ENCODE measurements around the gene CACNA2D1.

- no peak for TF ChIP-seq CTCF (IDR thresholded peaks at IDR 0.05 in 2 of 3, conservative IDR thresholded peaks at IDR 0.05 in 1 of 3; ENCODE audit: borderline replicate concordance in 1 of 3, insufficient read depth in 1 of 3, low read depth in 2 of 3, low read length in 2 of 3)
- no peak for TF ChIP-seq ZFX (IDR thresholded peaks at IDR 0.05)
- no peak for TF ChIP-seq POLR2A (IDR thresholded peaks at IDR 0.05; ENCODE audit: borderline replicate concordance, extremely low read depth, insufficient read depth, insufficient read length)
- TF ChIP-seq POLR2AphosphoS5 (IDR thresholded peaks at IDR 0.05; ENCODE audit: low read depth, low read length), result no peak
- no peak for TF ChIP-seq EZH2 (IDR thresholded peaks at IDR 0.05)
- TF ChIP-seq CEBPB (IDR thresholded peaks at IDR 0.05; ENCODE audit: low read depth), result no peak
- TF ChIP-seq RAD21 (IDR thresholded peaks at IDR 0.05; ENCODE audit: low read depth), result no peak
- TF ChIP-seq ZBTB33 (IDR thresholded peaks at IDR 0.05; ENCODE audit: extremely low read depth, insufficient replicate concordance, low read length), result no peak
- TF ChIP-seq REST (IDR thresholded peaks at IDR 0.05; ENCODE audit: low read depth), result no peak
Observed at GRCh38 chr7:82056282-82056681, 387.3 kb downstream of the CACNA2D1 start.

Data from HCT116 (cell line).